Measurements from ENCODE around the gene DIP2B.
"Not testable (repeated sequence)": the region's sequence is repeated elsewhere in the genome, so short reads cannot be mapped to it uniquely, and the experiment has no call there.

Gene DIP2B

GRCh38 chr12:50728417-50728816 is 223.6 kb downstream of the DIP2B start:
- no peak for DNase-seq (ENCODE audit: low read depth)

- DNase-seq (ENCODE audit: low read depth): no peak
Measured at GRCh38 chr12:50728841-50729240, 224.1 kb downstream of the DIP2B start.

DNA sequence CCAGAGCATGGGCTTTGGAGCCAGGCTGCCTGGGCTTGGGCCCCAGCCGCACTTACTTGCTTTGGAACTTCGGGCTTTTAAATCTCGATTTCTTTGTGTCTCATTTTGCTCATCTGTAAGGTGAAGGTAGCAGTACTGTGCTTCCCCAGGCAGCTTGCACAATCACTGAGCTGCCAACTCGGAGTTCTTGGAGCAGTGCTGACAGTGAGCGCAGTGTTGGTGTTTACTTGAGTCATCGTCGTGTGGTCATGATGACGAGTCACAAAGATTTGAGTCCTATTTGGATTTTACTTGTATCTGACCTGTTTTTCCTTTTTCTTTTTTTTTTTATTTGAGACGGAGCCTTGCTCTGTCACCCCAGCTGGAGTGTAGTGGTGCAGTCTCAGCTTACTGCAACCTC is 227.8 kb downstream of the DIP2B start:
- peak; percentile 92 for DNase-seq (ENCODE audit: low read depth)

GRCh38 chr12:50733706-50734105 is 228.9 kb downstream of the DIP2B start:
- no peak for DNase-seq (ENCODE audit: low read depth)

DNA sequence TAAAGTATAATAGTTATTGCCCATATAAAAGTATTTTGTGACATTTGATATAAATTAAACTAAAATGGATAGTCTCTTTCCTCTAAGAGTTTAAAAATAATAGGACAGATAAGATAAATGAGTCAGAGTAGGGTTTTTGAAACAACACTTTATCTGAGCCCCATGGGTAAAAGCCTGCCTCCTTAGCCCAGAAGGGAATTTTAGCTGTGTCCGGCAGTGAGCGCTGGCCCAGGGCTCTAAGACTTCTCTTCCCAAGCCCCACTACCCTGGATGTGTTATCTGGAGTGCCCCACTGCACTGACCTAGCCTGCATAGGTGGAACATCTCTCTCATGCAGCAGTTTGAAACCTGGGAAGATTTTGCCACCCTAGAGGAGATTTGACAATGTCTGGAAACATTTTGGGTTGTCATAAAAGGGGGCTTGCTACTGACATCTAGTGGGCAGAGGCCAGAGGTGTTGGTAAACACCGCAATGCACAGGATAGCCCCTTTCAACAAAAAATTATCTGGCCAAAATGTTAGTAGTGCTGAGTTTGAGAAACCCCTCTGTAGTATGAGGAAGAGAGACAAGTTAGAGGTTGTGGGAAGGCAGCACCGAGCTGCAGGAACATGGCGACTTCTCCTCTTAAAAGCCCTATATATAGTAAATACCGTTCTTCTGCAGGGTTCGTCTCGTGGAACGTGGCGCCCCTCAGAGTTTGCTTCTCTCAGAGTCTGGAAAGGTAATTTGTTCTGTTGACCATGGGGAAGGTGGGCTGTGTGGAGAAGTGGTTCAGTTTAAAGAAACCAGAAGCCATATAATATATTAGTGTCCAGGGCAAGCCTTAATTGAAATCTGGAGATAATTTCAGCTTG is 229.9 kb downstream of the DIP2B start:
- DNase-seq (ENCODE audit: low read depth): peak; percentile 22

GRCh38 chr12:50739611-50740010 is 234.8 kb downstream of the DIP2B start:
- DNase-seq (ENCODE audit: low read depth): no peak

GRCh38 chr12:50740307-50740706 is 235.5 kb downstream of the DIP2B start:
- peak; percentile 55 for DNase-seq (ENCODE audit: low read depth)

GRCh38 chr12:50742776-50743175 is 238.0 kb downstream of the DIP2B start:
- no peak for DNase-seq (ENCODE audit: low read depth)

- no peak for DNase-seq (ENCODE audit: low read depth)
Measured at GRCh38 chr12:50745861-50746260, 241.1 kb downstream of the DIP2B start.

GRCh38 chr12:50746431-50746830 is 241.6 kb downstream of the DIP2B start:
- no peak for DNase-seq (ENCODE audit: low read depth)

GRCh38 chr12:50747817-50748216 is 243.0 kb downstream of the DIP2B start:
- no peak for DNase-seq (ENCODE audit: low read depth)

DNA sequence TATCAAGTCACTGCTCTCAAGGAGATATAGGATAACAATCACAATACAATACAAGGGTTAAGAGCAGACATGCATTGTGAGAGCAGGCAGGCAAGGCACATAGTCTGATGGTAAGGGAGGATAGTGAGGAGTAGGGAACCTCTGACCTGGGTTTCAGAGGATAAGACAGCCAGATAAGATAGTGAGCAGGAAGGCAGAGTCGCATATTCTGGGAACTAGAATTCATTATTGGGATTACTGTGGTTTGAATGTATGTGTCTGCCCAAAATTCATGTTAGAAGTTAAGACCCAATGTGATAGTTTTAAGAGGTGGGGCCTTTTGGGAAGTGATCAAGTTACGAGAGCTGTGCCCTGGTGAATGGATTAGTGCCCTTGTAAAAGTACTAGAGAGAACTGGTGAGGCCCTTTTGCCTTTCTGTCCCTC is 244.7 kb downstream of the DIP2B start:
- peak; percentile 33 for DNase-seq (ENCODE audit: low read depth)

GRCh38 chr12:50750366-50750765 is 245.6 kb downstream of the DIP2B start:
- DNase-seq (ENCODE audit: low read depth): no peak

- peak; percentile 30 for DNase-seq (ENCODE audit: low read depth)
Measured at GRCh38 chr12:50751948-50752721, 247.3 kb downstream of the DIP2B start.

GRCh38 chr12:50753232-50753769 is 248.5 kb downstream of the DIP2B start:
- peak; percentile 68 for DNase-seq (ENCODE audit: low read depth)

DNA sequence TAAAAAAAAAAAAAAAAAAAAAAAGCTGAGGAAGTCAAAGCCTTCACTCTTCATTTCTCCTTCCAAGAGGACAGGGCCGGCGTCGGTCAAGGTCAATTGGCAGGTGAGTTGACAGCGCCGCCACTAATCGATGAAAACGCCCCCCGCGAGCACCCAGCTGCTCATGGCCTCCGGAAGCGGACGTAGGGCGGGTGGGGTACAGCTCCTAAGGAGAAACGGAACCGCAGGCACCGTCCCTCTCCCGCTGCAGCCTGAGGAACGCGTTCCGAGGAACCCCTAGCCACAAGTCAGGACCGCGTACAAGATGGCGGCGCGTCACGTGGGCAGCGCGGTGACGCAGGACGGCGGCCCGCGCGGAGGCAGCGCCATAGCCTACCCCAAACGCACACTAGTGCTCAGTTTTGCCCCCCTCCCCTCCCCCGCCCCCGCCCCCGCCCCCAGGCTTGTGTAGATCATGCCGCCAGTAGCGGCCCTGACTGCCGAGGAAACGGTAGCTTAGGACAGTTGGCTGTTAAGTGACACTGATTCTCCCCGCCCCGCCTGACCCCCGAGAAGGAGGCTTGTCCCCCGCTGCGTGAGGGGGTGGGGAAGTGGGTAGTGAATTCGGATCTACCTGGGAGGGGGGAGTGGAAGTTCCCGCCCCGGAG is 259.0 kb downstream of the DIP2B start, which contains the start of gene ATF1:
Gene ATF1 (plus strand): TSS at position 463 of the 647 bp plus-strand sequence. CDS start 16,045 bp downstream, outside the sequence.
- DNase-seq (ENCODE audit: low read depth): peak; percentile 91

- peak; percentile 72 for DNase-seq (ENCODE audit: low read depth)
Measured at GRCh38 chr12:50764286-50765094, 259.7 kb downstream of the DIP2B start.

DNA sequence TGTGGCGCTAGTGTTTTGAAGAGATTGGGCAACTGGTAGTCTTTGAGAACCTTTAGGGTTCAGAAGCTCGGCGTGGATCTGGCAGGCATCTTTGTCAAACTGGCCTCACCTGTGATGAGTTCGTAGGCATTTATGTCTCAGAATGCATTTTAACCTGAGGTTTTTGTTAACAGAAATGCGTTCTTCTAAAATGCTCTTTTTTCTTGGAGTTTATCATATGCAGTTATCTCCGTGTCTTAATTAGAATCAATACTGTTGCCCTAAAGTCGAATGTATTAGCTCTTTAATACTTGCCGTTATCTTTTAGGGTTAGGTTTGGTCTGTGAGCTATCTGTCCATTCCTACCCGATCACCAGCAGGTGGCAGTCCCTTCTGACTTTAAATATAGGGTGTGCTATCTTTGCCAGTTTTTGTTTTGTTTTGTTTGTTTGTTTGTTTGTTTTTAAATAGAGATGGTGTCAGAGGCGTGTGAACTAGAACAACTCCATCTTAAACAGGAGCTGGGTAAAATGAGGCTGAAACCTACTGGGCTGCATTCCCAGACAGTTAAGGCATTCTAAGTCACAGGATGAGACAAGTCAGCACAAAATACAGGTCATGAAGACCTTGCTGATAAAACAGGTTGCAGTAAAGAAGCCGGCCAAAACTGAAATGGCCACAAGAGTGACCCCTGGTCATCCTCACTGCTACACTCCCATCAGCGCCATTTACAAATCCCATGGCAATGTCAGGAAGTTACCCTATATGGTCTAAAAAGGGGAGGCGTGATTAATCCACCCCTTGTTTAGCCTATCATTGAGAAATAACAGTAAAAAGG is 260.5 kb downstream of the DIP2B start:
- peak; percentile 48 for DNase-seq (ENCODE audit: low read depth)

DNA sequence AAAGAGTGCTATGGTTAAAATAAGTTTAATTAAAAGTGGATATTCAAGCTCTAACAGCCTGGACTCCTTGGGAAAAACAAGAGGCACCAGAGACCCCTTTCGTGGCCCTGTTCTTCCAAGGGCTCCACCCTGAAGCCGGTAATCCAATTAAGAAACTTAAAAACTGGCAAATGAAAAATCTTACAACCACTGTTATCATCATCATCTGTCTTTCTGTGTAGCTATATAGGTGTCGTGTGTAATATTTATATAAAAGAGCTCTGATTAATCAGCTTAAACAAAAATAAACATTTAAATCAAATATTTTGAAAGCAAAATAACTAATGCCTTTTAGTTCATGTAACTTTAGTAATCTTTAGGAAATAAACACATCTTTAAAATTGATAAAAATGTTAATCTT is 263.6 kb downstream of the DIP2B start:
- DNase-seq (ENCODE audit: low read depth): no peak

DNA sequence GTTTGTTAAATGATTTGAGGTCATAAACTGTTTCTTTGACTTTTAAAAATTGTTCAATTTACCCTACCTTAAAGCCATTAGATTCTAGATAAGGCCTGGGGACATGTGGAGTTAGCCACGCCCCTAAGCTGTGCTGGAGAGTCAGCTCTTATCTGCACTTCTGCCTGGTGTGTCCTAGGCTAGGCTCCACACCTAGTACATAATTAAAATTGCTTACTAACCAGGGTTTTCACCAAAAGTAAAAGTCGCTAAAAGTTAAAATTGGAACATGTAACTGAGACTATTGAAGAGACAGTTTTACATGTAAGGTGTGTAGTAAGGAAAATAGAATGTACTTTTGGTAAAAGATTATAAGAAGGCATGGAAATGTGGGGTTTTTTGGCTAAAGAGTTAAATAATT is 264.0 kb downstream of the DIP2B start:
- not testable (repeated sequence) for DNase-seq (ENCODE audit: low read depth)

Measured in amniotic epithelial cell (primary cell).